H9 (cell line): Measurements from ENCODE around the gene PACS1. TPM values are rescaled to one million over a fixed set of nuclear protein-coding genes. Genes with fewer than 3 reads are reported as not detected.

Source experiments
- DNase-seq: peaks from one replicate; pipeline ENCODE4 v3.0.0-alpha.2; 2017
- H2AFZ ChIP-seq: one replicate; pipeline ENCODE4 v1.6.1; 2013; ENCODE audit warnings: mild to moderate bottlenecking, low read length, control low read depth, moderate library complexity
- H2AK5ac ChIP-seq: 2 replicates; pipeline ENCODE4 v1.6.1; 2013; ENCODE audit warnings: low read length, control low read depth, mixed read lengths; ENCODE audit not compliant: insufficient read length
- H2BK120ac ChIP-seq: one replicate; pipeline ENCODE4 v1.6.1; 2013; ENCODE audit warnings: low read depth, mild to moderate bottlenecking, low read length, control low read depth, inconsistent platforms; ENCODE audit not compliant: poor library complexity, severe bottlenecking
- H2BK12ac ChIP-seq: 2 replicates; pipeline ENCODE4 v1.6.1; 2013; ENCODE audit warnings: low read length, control low read depth, mixed read lengths, low read depth; ENCODE audit not compliant: insufficient read length
- H2BK15ac ChIP-seq: 2 replicates; pipeline ENCODE4 v1.6.1; 2013; ENCODE audit warnings: low read depth, low read length, control low read depth
- H2BK20ac ChIP-seq: one replicate; pipeline ENCODE4 v1.6.1; 2013; ENCODE audit warnings: low read depth, mild to moderate bottlenecking, low read length, control low read depth, inconsistent platforms; ENCODE audit not compliant: poor library complexity, severe bottlenecking
- H2BK5ac ChIP-seq: 2 replicates; pipeline ENCODE4 v1.6.1; 2013; ENCODE audit warnings: low read length, control low read depth, mixed read lengths; ENCODE audit not compliant: insufficient read length
- H3K14ac ChIP-seq: 2 replicates; pipeline ENCODE4 v1.6.1; 2013; ENCODE audit warnings: low read length, control low read depth; ENCODE audit not compliant: insufficient read depth
- H3K18ac ChIP-seq: 2 replicates; pipeline ENCODE4 v1.6.1; 2013; ENCODE audit warnings: low read depth, mild to moderate bottlenecking, mixed read lengths, low read length, control low read depth; ENCODE audit not compliant: insufficient read length
- H3K23ac ChIP-seq: 2 replicates; pipeline ENCODE4 v1.6.1; 2013; ENCODE audit warnings: low read length, control low read depth, mixed read lengths, low read depth; ENCODE audit not compliant: insufficient read length
- H3K23me2 ChIP-seq: 2 replicates; pipeline ENCODE4 v1.6.1; 2013; ENCODE audit warnings: low read depth, mild to moderate bottlenecking, mixed read lengths, low read length, control low read depth; ENCODE audit not compliant: insufficient read length, poor library complexity, severe bottlenecking
- H3K27ac ChIP-seq: 2 replicates; pipeline ENCODE4 v1.5.1; 2013; ENCODE audit warnings: low read length, control low read depth, mixed read lengths, low read depth; ENCODE audit not compliant: insufficient read length
- H3K27me3 ChIP-seq: 2 replicates; pipeline ENCODE4 v1.6.1; 2013; ENCODE audit warnings: low read length, control low read depth, inconsistent platforms; ENCODE audit not compliant: insufficient read depth
- H3K4ac ChIP-seq: 2 replicates; pipeline ENCODE4 v1.6.1; 2013; ENCODE audit warnings: low read depth, mild to moderate bottlenecking, control low read depth, inconsistent platforms, low read length, moderate library complexity
- H3K4me1 ChIP-seq: 2 replicates; pipeline ENCODE4 v1.6.1; 2013; ENCODE audit warnings: low read length, control low read depth, inconsistent platforms; ENCODE audit not compliant: insufficient read depth
- H3K4me2 ChIP-seq: 2 replicates; pipeline ENCODE4 v1.6.1; 2013; ENCODE audit warnings: low read length, control low read depth, mixed read lengths; ENCODE audit not compliant: insufficient read length, insufficient read depth
- H3K56ac ChIP-seq: 2 replicates; pipeline ENCODE4 v1.6.1; 2013; ENCODE audit warnings: low read depth, mild to moderate bottlenecking, mixed read lengths, low read length, control low read depth; ENCODE audit not compliant: insufficient read length
- H3K79me1 ChIP-seq: 2 replicates; pipeline ENCODE4 v1.6.1; 2013; ENCODE audit warnings: low read depth, mild to moderate bottlenecking, moderate library complexity, low read length, control low read depth, inconsistent platforms; ENCODE audit not compliant: insufficient read depth, poor library complexity, severe bottlenecking
- H3K79me2 ChIP-seq: 2 replicates; pipeline ENCODE4 v1.6.1; 2013; ENCODE audit warnings: low read length, control low read depth, inconsistent platforms; ENCODE audit not compliant: insufficient read depth
- H3K9ac ChIP-seq: 2 replicates; pipeline ENCODE4 v1.6.1; 2013; ENCODE audit warnings: low read length, control low read depth, mixed read lengths; ENCODE audit not compliant: insufficient read length; ENCODE audit errors: extremely low read depth
- H3K9me3 ChIP-seq: one replicate; pipeline ENCODE4 v1.6.1; 2013; ENCODE audit warnings: low read depth, low read length, inconsistent platforms; ENCODE audit not compliant: control insufficient read depth
- H3T11ph ChIP-seq: one replicate; pipeline ENCODE4 v1.6.1; 2013; ENCODE audit warnings: mild to moderate bottlenecking, low read length, control low read depth, inconsistent platforms
- H4K20me1 ChIP-seq: one replicate; pipeline ENCODE4 v1.6.1; 2013; ENCODE audit not compliant: control insufficient read depth, insufficient read length, insufficient read depth
- H4K5ac ChIP-seq: 2 replicates; pipeline ENCODE4 v1.6.1; 2013; ENCODE audit warnings: low read depth, mild to moderate bottlenecking, mixed read lengths, low read length, control low read depth; ENCODE audit not compliant: insufficient read length
- H4K8ac ChIP-seq: replicated peaks from 2 replicates; pipeline ENCODE4 v1.6.1; 2013; ENCODE audit warnings: low read length, control low read depth, mixed read lengths, low read depth; ENCODE audit not compliant: insufficient read length
- H4K91ac ChIP-seq: 2 replicates; pipeline ENCODE4 v1.6.1; 2013; ENCODE audit warnings: low read depth, mild to moderate bottlenecking, moderate library complexity, mixed read lengths, low read length, control low read depth; ENCODE audit not compliant: insufficient read length
- H3K27ac Mint-ChIP-seq, 3 experiments: 2 replicates in 2 of 3; 3 replicates in 1 of 3; pipeline ENCODE4 v1.8.0; 2020 to 2021; ENCODE audit warnings: mixed read lengths in 3 of 3, mild to moderate bottlenecking in 1 of 3, moderate library complexity in 1 of 3
- H3K27me3 Mint-ChIP-seq: 2 replicates; pipeline ENCODE4 v1.8.0; 2021; ENCODE audit warnings: low read depth, mild to moderate bottlenecking, moderate library complexity, mixed read lengths
- H3K36me3 Mint-ChIP-seq, 3 experiments: 2 replicates in 2 of 3; 3 replicates in 1 of 3; pipeline ENCODE4 v1.8.0; 2020 to 2021; ENCODE audit warnings: low read depth in 3 of 3, mixed read lengths in 3 of 3; ENCODE audit not compliant: insufficient read depth in 1 of 3
- H3K4me1 Mint-ChIP-seq, 2 experiments: 2 replicates each; pipeline ENCODE4 v1.8.0; 2020; ENCODE audit warnings: mixed read lengths in 2 of 2
- H3K4me3 Mint-ChIP-seq, 2 experiments: 2 replicates in 1 of 2; 3 replicates in 1 of 2; pipeline ENCODE4 v1.8.0; 2020 to 2021; ENCODE audit warnings: mild to moderate bottlenecking in 2 of 2, mixed read lengths in 2 of 2, moderate library complexity in 1 of 2
- H3K9me3 Mint-ChIP-seq, 2 experiments: 2 replicates in 1 of 2; 3 replicates in 1 of 2; pipeline ENCODE4 v1.8.0; 2020; ENCODE audit warnings: mild to moderate bottlenecking in 2 of 2, mixed read lengths in 2 of 2, moderate library complexity in 1 of 2
- CTCF ChIP-seq: fragments of 200-600 bp; sonication (generic); conservative IDR thresholded peaks from 3 replicates; pipeline ENCODE4 v1.8.0; 2021; ENCODE audit warnings: antibody characterized with exemption, mild to moderate bottlenecking
- WGBS: extraction: QIAGEN DNeasy Blood & Tissue Kit; methylation state at CpG from one replicate; pipeline ENCODE4 v1.1.7; 2013; ENCODE audit warnings: missing lambda C conversion rate, low lambda C conversion rate, mixed read lengths; ENCODE audit not compliant: insufficient read length; ENCODE audit errors: extremely low coverage; 5-methylcytosine and 5-hydroxymethylcytosine counted together
- total RNA-seq: library from RNA; stranded (reverse); gene quantifications from 2 replicates; pipeline ENCODE4 v1.2.1, GENCODE V29; 2021

PACS1 gene
- total RNA-seq, 1 experiment from 2014 or later: 35.5 TPM

GRCh38 chr11:66143996-66144678 is 74.1 kb downstream of the PACS1 start:
- H4K20me1 ChIP-seq: no peaks in the 10 kb centered on the region
- no peak for DNase-seq
- no peak overlapping the region for H2AK5ac ChIP-seq
- Mint-ChIP-seq H3K4me3 (no peak overlapping the region), H3K27ac (no peak overlapping the region), H3K4me1 (peaks cover 7 to 8% of the 10 kb centered on the region in 2 experiments), H3K36me3 (peaks cover 0 to 4% (median 0%) of the 10 kb centered on the region in 3 experiments; a peak in 1 of 7 replicates), H3K27me3 (no peaks in the 10 kb centered on the region), H3K9me3 (peaks cover 0 to 6% of the 10 kb centered on the region in 2 experiments; a peak in 2 of 5 replicates)
- no peak overlapping the region for H3K14ac ChIP-seq
- no peak overlapping the region for H3K9ac ChIP-seq
- H2AFZ ChIP-seq: no peak overlapping the region
- no peak overlapping the region for H3K4me2 ChIP-seq
- H3K4ac ChIP-seq: no peak overlapping the region
- H2BK15ac ChIP-seq: no peak overlapping the region
- H4K5ac ChIP-seq: no peak overlapping the region
- no peak overlapping the region for H2BK20ac ChIP-seq
- H3K9me3 ChIP-seq: no peaks in the 10 kb centered on the region
- H3K27me3 ChIP-seq: no peaks in the 10 kb centered on the region
- H3T11ph ChIP-seq: no peak overlapping the region
- no peak overlapping the region for H4K8ac ChIP-seq
- H3K79me2 ChIP-seq: no peaks in the 10 kb centered on the region
- no peak overlapping the region for H3K27ac ChIP-seq
- peaks cover 2% of the 10 kb centered on the region for H3K79me1 ChIP-seq
- H2BK120ac ChIP-seq: no peak overlapping the region
- no peak overlapping the region for H4K91ac ChIP-seq
- WGBS: no CpG with 5 or more reads among the region's 5 CpGs
- H3K56ac ChIP-seq: no peak overlapping the region
- no peak overlapping the region for H3K23ac ChIP-seq
- H2BK5ac ChIP-seq: no peak overlapping the region
- no peak overlapping the region for H2BK12ac ChIP-seq
- no peaks in the 10 kb centered on the region for H3K23me2 ChIP-seq
- H3K4me1 ChIP-seq: no peaks in the 10 kb centered on the region
- H3K18ac ChIP-seq: no peak overlapping the region
- no peak for TF ChIP-seq CTCF
